MM.1S (cell line): ENCODE data around the gene RBM43.
A peak's percentile ranks its signal among the peaks of the same experiment; 100 is the strongest.

Experiments
- DNase-seq: peaks from one replicate; pipeline ENCODE4 v3.0.0-alpha.2; 2015
- H2AFZ ChIP-seq: fragments of 300-600 bp; sonication (generic); 2 replicates; pipeline ENCODE4 v1.6.0; 2016; ENCODE audit warnings: antibody characterized with exemption, low read length
- H3F3A ChIP-seq: fragments of 300-600 bp; sonication (generic); 2 replicates; pipeline ENCODE4 v1.6.1; 2016; ENCODE audit warnings: mild to moderate bottlenecking, antibody characterized with exemption, low read length, moderate library complexity, mixed read lengths; ENCODE audit not compliant: insufficient read depth
- H3K27ac ChIP-seq: fragments of 300-600 bp; sonication (generic); 2 replicates; pipeline ENCODE4 v1.5.1; 2016; ENCODE audit warnings: mild to moderate bottlenecking, low read length
- H3K27me3 ChIP-seq: fragments of 300-600 bp; sonication (generic); replicated peaks from 2 replicates; pipeline ENCODE4 v1.6.0; 2016; ENCODE audit warnings: low read length; ENCODE audit not compliant: insufficient read depth
- H3K36me3 ChIP-seq: fragments of 300-600 bp; sonication (generic); replicated peaks from 2 replicates; pipeline ENCODE4 v1.6.1; 2016; ENCODE audit warnings: mild to moderate bottlenecking, low read length, mixed read lengths; ENCODE audit not compliant: insufficient read depth
- H3K4me1 ChIP-seq: fragments of 300-600 bp; sonication (generic); 2 replicates; pipeline ENCODE4 v1.6.1; 2016; ENCODE audit warnings: low read length, mixed read lengths
- H3K4me2 ChIP-seq: fragments of 300-600 bp; sonication (generic); 2 replicates; pipeline ENCODE4 v1.6.0; 2016; ENCODE audit warnings: low read depth, low read length
- H3K4me3 ChIP-seq: fragments of 300-600 bp; sonication (generic); 2 replicates; pipeline ENCODE4 v1.5.1; 2016; ENCODE audit warnings: low read length, mixed read lengths
- H3K79me2 ChIP-seq: fragments of 300-600 bp; sonication (generic); 2 replicates; pipeline ENCODE4 v1.6.1; 2016; ENCODE audit warnings: mixed run types, low read length, mixed read lengths
- H3K9ac ChIP-seq: fragments of 300-600 bp; sonication (generic); 2 replicates; pipeline ENCODE4 v1.6.1; 2016; ENCODE audit warnings: low read length, mixed read lengths
- H3K9me2 ChIP-seq: fragments of 300-600 bp; sonication (generic); replicated peaks from 2 replicates; pipeline ENCODE4 v1.6.1; 2016; ENCODE audit warnings: mild to moderate bottlenecking, low read length, mixed read lengths; ENCODE audit not compliant: insufficient read depth
- H3K9me3 ChIP-seq: fragments of 300-600 bp; sonication (generic); replicated peaks from 2 replicates; pipeline ENCODE4 v1.6.1; 2016; ENCODE audit warnings: mild to moderate bottlenecking, low read length, mixed read lengths; ENCODE audit not compliant: insufficient read depth
- H4K20me1 ChIP-seq: fragments of 300-600 bp; sonication (generic); 2 replicates; pipeline ENCODE4 v1.6.1; 2016; ENCODE audit warnings: mild to moderate bottlenecking, low read length, moderate library complexity, mixed read lengths; ENCODE audit not compliant: insufficient read depth
- EZH2 ChIP-seq: fragments of 300-600 bp; sonication (generic); optimal IDR thresholded peaks from 2 replicates; pipeline ENCODE3; 2017; ENCODE audit warnings: low read depth, mild to moderate bottlenecking, antibody characterized with exemption, low read length, mixed read lengths
- EZH2phosphoT487 ChIP-seq: fragments of 300-600 bp; sonication (generic); IDR thresholded peaks from 2 replicates; pipeline ENCODE4 v1.6.1; 2018; ENCODE audit warnings: antibody characterized with exemption, low read length
- TF ChIP-seq, protein P1 (sequence below): fragments of 300-600 bp; sonication (generic); IDR thresholded peaks from 2 replicates; pipeline ENCODE4 v1.5.1; 2016; ENCODE audit warnings: antibody characterized with exemption, low read length, mixed read lengths

RBM43 gene

DNA sequence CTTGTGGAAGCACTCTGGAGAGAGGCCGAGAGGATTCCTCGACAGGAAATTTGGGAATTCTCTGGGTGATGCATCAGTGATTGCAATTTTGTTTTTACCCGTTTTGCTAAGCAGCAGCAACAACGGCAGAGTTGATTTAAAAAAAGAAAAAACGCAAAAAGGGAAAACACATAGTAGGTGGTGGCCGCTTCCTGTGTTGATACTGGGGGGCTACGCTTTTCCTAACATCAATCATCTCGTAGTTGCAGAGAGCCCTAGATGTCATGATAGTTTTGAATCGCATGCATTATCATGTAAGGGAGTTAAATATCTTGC, 271 bp upstream of the RBM43 start:
- Histone ChIP-seq H4K20me1 (no peaks in the 10 kb centered on the region), H3F3A (peaks cover 17% of the 10 kb centered on the region), H3K9me2 (no peaks in the 10 kb centered on the region), H3K9me3 (no peaks in the 10 kb centered on the region), H3K79me2 (no peaks in the 10 kb centered on the region), H3K4me1 (peaks cover 14% of the 10 kb centered on the region), H3K4me3 (peak overlapping the region; percentile 73), H3K9ac (peak overlapping the region; percentile 87), H3K27me3 (no peaks in the 10 kb centered on the region), H3K27ac (peak overlapping the region; percentile 92; the same call in 1 of the 2 replicates), H3K4me2 (peak overlapping the region; percentile 90), H3K36me3 (no peaks in the 10 kb centered on the region), H2AFZ (peak overlapping the region; percentile 97)
- DNase-seq = no peak
- TF ChIP-seq, protein P1, sequence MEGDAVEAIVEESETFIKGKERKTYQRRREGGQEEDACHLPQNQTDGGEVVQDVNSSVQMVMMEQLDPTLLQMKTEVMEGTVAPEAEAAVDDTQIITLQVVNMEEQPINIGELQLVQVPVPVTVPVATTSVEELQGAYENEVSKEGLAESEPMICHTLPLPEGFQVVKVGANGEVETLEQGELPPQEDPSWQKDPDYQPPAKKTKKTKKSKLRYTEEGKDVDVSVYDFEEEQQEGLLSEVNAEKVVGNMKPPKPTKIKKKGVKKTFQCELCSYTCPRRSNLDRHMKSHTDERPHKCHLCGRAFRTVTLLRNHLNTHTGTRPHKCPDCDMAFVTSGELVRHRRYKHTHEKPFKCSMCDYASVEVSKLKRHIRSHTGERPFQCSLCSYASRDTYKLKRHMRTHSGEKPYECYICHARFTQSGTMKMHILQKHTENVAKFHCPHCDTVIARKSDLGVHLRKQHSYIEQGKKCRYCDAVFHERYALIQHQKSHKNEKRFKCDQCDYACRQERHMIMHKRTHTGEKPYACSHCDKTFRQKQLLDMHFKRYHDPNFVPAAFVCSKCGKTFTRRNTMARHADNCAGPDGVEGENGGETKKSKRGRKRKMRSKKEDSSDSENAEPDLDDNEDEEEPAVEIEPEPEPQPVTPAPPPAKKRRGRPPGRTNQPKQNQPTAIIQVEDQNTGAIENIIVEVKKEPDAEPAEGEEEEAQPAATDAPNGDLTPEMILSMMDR = no peak

DNA sequence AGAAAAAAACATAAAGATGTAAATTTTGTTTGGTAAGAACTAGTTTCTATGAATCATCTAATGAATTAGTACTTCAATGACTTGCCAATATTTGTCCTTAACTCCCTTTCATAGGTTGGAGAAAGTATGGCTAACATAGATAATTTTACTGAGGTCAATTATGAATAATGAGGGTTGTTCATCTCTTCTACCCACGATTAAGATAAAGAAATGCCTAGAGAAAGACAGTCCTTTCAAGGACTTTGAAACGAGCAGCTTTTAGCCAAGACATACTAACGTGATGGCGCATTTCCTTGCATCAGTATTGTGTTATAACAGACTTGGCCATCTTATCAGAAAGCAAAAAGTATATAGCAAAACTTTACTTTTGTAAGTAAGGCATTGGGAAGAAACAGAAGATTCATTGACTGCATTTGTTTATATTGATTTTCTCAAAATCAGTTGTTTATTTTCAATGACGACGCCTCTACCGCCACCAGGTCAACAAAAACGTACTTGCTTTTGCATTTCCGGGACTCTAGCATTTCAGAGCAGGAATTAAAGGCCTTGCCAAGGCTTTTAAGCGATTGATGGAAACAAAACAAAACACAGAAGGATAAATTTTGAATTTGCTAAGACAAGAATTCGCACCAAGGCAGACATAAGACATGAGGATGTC, 961 bp downstream of the RBM43 start:
- H3K27me3 ChIP-seq = no peaks in the 10 kb centered on the region
- peak overlapping the region; percentile 73 for H3K4me3 ChIP-seq
- no peaks in the 10 kb centered on the region for H4K20me1 ChIP-seq
- H3K9me2 ChIP-seq = no peaks in the 10 kb centered on the region
- peak overlapping the region; percentile 97 for H2AFZ ChIP-seq
- DNase-seq = no peak
- peak overlapping the region; percentile 90 for H3K4me2 ChIP-seq
- peaks cover 8% of the 10 kb centered on the region; the same call in 1 of the 2 replicates for H3K4me1 ChIP-seq
- H3K79me2 ChIP-seq = no peaks in the 10 kb centered on the region
- H3K36me3 ChIP-seq = no peaks in the 10 kb centered on the region
- no peak for TF ChIP-seq EZH2phosphoT487
- H3K27ac ChIP-seq = peak overlapping the region; percentile 92
- peak overlapping the region; percentile 87 for H3K9ac ChIP-seq
- peaks cover 17% of the 10 kb centered on the region for H3F3A ChIP-seq
- H3K9me3 ChIP-seq = no peaks in the 10 kb centered on the region

DNA sequence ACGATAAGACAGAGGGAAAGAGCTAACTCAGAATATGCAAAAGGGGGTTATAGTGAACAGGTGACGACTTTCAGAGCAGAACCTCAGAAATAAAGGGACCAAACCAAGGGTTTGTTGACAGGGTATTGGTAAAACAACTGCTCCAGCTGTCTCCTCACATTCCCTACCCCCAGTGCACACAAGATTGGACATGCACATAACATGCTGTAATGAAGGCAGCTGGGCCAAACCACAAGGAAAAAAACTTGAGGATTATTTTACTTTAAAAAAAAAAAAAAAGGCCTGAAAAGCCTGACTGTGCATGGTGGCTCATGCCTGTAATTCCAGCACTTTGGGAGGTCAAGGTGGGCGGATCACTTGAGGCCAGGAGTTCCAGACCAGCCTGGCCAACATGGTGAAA, 3.5 kb downstream of the RBM43 start:
- Histone ChIP-seq H3K9me3 (no peaks in the 10 kb centered on the region), H4K20me1 (no peaks in the 10 kb centered on the region), H2AFZ (no peak overlapping the region), H3K4me3 (no peak overlapping the region), H3K27ac (no peak overlapping the region), H3K9ac (no peak overlapping the region), H3K9me2 (no peaks in the 10 kb centered on the region), H3K4me1 (peaks cover 8% of the 10 kb centered on the region; the same call in 1 of the 2 replicates), H3K4me2 (no peak overlapping the region), H3K36me3 (no peaks in the 10 kb centered on the region), H3K27me3 (no peaks in the 10 kb centered on the region), H3K79me2 (no peaks in the 10 kb centered on the region), H3F3A (peaks cover 17% of the 10 kb centered on the region)
- TF ChIP-seq EZH2 (no peak), EZH2phosphoT487 (no peak)
- TF ChIP-seq, protein P1 = no peak
- no peak for DNase-seq

DNA sequence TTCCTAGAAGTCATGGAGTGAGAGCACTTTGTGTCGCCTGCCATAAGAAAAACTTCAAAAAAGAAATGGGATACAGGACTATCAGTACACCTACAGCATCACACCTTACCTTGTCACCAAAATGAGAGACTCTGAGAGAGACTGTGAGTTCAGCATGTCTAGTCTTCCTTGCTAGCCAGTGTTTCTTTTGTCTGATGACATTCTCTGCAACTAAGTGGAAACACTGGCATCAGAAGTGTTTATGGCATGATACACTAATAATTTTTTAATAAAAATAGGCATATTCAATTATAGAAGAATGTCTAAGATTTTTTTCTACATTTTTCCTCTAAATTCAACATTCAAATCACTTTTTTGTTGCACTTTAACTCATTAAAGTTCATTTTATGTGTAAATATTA, 9.0 kb downstream of the RBM43 start:
- H4K20me1 ChIP-seq = no peaks in the 10 kb centered on the region
- no peak overlapping the region for H3K4me3 ChIP-seq
- no peak for TF ChIP-seq EZH2
- TF ChIP-seq EZH2phosphoT487 = no peak
- no peak overlapping the region for H3K4me2 ChIP-seq
- H3K9me2 ChIP-seq = no peaks in the 10 kb centered on the region
- no peaks in the 10 kb centered on the region for H3K9me3 ChIP-seq
- H2AFZ ChIP-seq = no peak overlapping the region
- H3K27me3 ChIP-seq = no peaks in the 10 kb centered on the region
- no peaks in the 10 kb centered on the region for H3F3A ChIP-seq
- H3K27ac ChIP-seq = no peak overlapping the region
- H3K79me2 ChIP-seq = no peaks in the 10 kb centered on the region
- H3K9ac ChIP-seq = no peak overlapping the region
- no peaks in the 10 kb centered on the region for H3K4me1 ChIP-seq
- no peak for DNase-seq
- H3K36me3 ChIP-seq = no peaks in the 10 kb centered on the region
